HG03064 (cell line): ENCODE data around the gene CDHR3.

Source experiments
- ATAC-seq: cut with Tn5 transposase; IDR thresholded peaks from one replicate; pipeline ENCODE4 v1.9.1; 2021; ENCODE audit warnings: low read depth; ENCODE audit not compliant: unreplicated experiment

CDHR3 gene

DNA sequence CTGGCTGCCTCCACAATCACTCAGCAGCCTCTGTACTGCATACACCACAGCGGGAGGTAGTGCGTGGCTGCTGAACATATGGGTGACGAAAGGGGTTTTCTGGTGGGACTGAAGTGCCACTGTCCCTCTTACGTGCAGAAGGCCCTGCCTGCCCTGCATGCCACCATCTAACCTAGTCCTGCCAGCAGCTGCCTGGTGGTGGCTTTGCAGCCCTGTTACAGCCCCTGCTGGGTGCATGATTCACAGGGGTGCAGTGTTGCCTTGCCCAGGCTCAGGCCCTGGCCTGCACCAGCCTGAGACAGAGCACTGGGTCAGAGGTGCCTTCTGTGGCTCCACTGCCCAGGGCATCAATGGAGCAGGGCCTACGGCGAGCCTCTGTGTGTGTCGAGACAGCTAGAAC, 98.9 kb downstream of the CDHR3 start:
- ATAC-seq, result no peak

DNA sequence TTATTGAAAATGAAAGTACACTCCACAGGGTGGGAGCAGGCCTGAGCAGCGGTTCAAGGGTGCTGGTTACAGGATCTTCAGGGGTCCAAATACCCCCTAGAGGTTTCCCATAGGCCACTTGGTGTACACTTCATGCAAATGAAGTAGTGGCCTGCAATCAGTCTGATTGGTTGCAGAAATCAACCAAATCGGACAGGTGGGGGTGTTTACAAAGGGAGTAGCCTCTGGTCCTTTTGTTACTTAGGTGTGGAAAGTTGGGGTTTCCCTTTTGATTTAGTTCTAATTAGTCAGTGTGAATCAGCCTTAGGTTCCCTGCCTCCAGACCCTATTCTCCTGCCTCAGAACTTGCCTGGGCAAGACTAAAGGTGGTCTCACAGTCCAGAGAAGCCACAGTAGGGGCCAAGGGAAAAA, 99.5 kb downstream of the CDHR3 start:
- ATAC-seq, result no peak

DNA sequence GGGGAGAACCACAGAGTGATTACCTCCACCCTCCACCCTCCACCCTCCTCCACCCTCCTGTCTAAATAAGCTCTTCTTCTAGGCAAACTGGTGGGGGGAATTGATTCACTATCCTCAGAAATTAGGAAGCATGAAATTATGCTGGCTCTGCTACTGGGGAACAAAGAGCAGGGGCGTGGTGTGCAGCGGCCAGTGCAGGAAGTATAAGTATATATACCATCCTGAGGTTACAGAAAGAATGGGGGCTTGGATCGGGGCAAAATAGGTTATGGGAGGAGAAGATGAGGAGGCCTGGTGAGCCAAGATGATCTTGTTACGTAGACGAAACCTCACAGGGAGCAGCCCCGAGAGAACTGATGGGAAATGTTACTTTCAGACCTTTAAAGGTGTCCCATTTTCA, 100.0 kb downstream of the CDHR3 start:
- no peak for ATAC-seq

GRCh38 chr7:106063692-106064091, 100.6 kb downstream of the CDHR3 start:
- no peak for ATAC-seq

DNA sequence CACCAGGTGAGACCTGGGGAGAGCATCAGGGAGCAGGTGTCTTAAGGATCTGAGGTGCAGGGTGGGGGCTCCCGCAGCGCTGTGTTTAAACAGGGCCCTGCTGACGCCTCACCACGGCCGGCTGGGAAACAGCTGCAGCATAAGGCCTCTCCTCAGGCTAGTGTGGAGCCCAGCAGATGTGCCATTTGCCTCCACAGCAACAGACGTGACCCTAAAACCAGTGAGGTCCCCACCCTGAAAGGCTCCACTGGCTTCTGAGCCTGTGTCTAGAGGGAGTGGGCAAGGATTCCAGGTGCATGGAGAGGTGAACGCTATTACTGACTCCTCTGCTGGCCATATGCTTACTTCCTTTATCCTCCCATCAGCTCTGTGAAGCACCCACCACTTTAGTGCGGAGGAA, 101.3 kb downstream of the CDHR3 start:
- ATAC-seq, result no peak

GRCh38 chr7:106064771-106065574, 101.9 kb downstream of the CDHR3 start:
- ATAC-seq, result no peak

GRCh38 chr7:106065575-106066500, 102.8 kb downstream of the CDHR3 start:
- no peak for ATAC-seq

GRCh38 chr7:106067678-106068077, 104.6 kb downstream of the CDHR3 start:
- no peak for ATAC-seq

GRCh38 chr7:106068538-106068961, 105.5 kb downstream of the CDHR3 start:
- ATAC-seq, result no peak

DNA sequence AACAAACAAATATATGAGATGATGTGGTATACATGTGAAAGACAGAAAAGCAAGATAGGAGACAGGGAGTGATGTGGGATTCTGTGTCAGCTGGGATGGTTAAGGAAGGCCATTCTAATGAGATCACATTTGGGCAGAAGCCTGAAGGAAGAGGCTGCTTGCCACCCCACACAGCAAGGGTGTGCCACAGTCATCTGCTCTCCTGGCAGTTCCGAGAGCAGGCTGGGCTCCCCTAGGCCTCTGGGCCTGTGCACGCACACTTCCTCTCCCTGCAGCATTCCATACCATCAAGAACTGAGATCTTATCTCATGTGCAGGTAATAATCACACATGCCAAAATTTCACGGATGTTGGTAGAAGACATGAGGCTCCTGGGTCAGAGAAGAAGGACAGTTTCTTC, 105.9 kb downstream of the CDHR3 start:
- no peak for ATAC-seq

- ATAC-seq, result no peak
Measured at GRCh38 chr7:106069471-106070200, 106.6 kb downstream of the CDHR3 start.

DNA sequence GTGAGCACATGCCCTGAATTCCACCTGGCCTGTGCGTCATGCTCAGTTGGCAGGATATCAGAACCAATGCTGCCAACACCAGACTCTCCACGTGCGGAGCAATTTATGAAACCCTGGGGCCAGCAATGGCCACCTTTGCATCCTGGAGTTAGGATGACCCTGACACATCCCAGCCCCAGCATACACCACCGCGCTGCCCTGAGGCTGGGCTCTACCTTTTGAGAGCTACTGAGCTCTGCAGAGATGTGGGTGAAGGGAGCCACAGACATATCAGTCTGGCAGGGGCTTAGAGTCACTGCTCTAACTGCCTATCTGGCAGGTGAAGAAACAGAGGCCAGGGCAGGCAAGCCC, 107.1 kb downstream of the CDHR3 start:
- ATAC-seq, result no peak

DNA sequence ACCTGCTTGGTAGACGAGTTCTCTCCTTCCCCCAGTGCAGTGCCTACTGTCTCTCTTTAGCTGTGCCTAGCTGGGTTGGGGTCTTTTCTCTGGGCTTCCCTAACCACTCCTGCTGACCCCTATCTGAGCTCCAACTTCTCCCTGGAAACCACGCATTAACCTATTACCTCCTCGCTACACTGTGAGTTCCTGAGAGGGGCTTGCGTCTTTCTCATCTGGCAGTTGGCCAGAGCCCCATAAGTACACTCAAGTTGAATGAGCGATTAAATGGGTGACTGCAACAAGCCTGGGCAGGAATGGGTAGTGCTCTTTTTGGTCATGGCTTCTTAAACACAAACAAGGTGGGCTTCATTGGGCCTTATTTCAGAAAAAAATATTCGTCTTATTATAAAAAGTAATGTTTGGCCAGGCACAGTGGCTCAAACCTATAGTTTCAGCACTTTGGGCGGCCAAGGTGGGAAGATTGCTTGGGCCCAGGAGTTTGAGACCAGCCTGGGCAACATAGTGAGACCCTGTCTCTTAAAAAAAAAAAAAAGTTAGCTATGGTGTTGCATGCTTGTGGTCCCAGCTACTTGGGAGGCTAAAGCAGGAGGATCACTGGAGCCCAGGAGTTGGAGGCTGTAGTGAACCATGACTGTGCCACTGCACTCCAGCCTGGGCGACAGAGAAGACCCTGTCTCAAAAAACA, 107.6 kb downstream of the CDHR3 start:
- no peak for ATAC-seq

GRCh38 chr7:106071356-106071998, 108.4 kb downstream of the CDHR3 start:
- ATAC-seq, result peak; percentile 91

- ATAC-seq, result no peak
Measured at GRCh38 chr7:106071999-106072714, 109.1 kb downstream of the CDHR3 start.

- ATAC-seq, result no peak
Measured at GRCh38 chr7:106072715-106073091, 109.6 kb downstream of the CDHR3 start.

DNA sequence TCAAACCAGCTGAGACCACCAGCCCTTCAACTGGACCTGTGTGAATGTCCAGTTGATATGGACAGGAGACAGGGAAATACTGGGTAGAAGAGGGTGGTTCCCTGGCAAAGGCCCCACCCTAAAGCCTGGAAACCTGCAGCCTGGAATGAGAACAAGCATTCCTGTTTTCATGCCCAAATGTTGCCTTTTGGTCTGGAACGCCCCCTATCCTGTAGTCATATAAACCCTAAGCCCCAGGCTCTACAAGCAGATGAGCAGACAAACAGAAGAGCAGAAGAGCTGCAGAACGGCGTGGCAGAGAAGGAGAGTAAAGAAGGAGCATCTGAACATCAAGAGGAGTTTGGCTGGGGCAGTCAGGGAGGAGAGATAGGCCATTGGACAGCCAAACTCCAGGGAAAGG, 110.6 kb downstream of the CDHR3 start:
- no peak for ATAC-seq

GRCh38 chr7:106074257-106074656, 111.2 kb downstream of the CDHR3 start:
- ATAC-seq, result no peak

DNA sequence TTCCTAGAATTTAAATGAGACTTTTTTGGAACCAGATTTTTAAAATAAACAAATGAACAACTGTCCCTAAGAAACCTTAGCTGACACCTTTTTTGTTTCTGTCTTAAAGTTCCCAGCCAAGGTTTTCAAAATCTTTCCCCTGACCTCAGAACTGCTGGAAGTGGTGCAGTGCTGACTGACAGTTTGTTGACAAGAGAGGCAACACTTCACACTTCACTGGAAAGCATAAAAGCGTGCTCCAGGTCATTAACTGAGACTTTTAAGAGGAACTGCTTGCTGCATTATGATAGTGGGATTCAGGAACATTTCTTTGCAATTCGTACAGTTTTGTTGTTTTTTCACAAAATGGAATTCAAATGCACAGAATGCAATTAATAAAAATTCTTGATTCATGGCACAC, 112.9 kb downstream of the CDHR3 start:
- no peak for ATAC-seq
